H9 (cell line): Measurements from ENCODE around the gene ANO10. TPM values are rescaled to one million over a fixed set of nuclear protein-coding genes. Genes with fewer than 3 reads are reported as not detected.
A peak's percentile ranks its signal among the peaks of the same experiment; 100 is the strongest.

Experiments
- DNase-seq: peaks from one replicate; pipeline ENCODE4 v3.0.0-alpha.2; 2017
- H2AFZ ChIP-seq: one replicate; pipeline ENCODE4 v1.6.1; 2013; ENCODE audit warnings: mild to moderate bottlenecking, low read length, control low read depth, moderate library complexity
- H2AK5ac ChIP-seq: 2 replicates; pipeline ENCODE4 v1.6.1; 2013; ENCODE audit warnings: low read length, control low read depth, mixed read lengths; ENCODE audit not compliant: insufficient read length
- H2BK120ac ChIP-seq: one replicate; pipeline ENCODE4 v1.6.1; 2013; ENCODE audit warnings: low read depth, mild to moderate bottlenecking, low read length, control low read depth, inconsistent platforms; ENCODE audit not compliant: poor library complexity, severe bottlenecking
- H2BK12ac ChIP-seq: 2 replicates; pipeline ENCODE4 v1.6.1; 2013; ENCODE audit warnings: low read length, control low read depth, mixed read lengths, low read depth; ENCODE audit not compliant: insufficient read length
- H2BK15ac ChIP-seq: 2 replicates; pipeline ENCODE4 v1.6.1; 2013; ENCODE audit warnings: low read depth, low read length, control low read depth
- H2BK20ac ChIP-seq: one replicate; pipeline ENCODE4 v1.6.1; 2013; ENCODE audit warnings: low read depth, mild to moderate bottlenecking, low read length, control low read depth, inconsistent platforms; ENCODE audit not compliant: poor library complexity, severe bottlenecking
- H2BK5ac ChIP-seq: 2 replicates; pipeline ENCODE4 v1.6.1; 2013; ENCODE audit warnings: low read length, control low read depth, mixed read lengths; ENCODE audit not compliant: insufficient read length
- H3K14ac ChIP-seq: 2 replicates; pipeline ENCODE4 v1.6.1; 2013; ENCODE audit warnings: low read length, control low read depth; ENCODE audit not compliant: insufficient read depth
- H3K18ac ChIP-seq: 2 replicates; pipeline ENCODE4 v1.6.1; 2013; ENCODE audit warnings: low read depth, mild to moderate bottlenecking, mixed read lengths, low read length, control low read depth; ENCODE audit not compliant: insufficient read length
- H3K23ac ChIP-seq: 2 replicates; pipeline ENCODE4 v1.6.1; 2013; ENCODE audit warnings: low read length, control low read depth, mixed read lengths, low read depth; ENCODE audit not compliant: insufficient read length
- H3K23me2 ChIP-seq: 2 replicates; pipeline ENCODE4 v1.6.1; 2013; ENCODE audit warnings: low read depth, mild to moderate bottlenecking, mixed read lengths, low read length, control low read depth; ENCODE audit not compliant: insufficient read length, poor library complexity, severe bottlenecking
- H3K27ac ChIP-seq: 2 replicates; pipeline ENCODE4 v1.5.1; 2013; ENCODE audit warnings: low read length, control low read depth, mixed read lengths, low read depth; ENCODE audit not compliant: insufficient read length
- H3K27me3 ChIP-seq: 2 replicates; pipeline ENCODE4 v1.6.1; 2013; ENCODE audit warnings: low read length, control low read depth, inconsistent platforms; ENCODE audit not compliant: insufficient read depth
- H3K4ac ChIP-seq: 2 replicates; pipeline ENCODE4 v1.6.1; 2013; ENCODE audit warnings: low read depth, mild to moderate bottlenecking, control low read depth, inconsistent platforms, low read length, moderate library complexity
- H3K4me1 ChIP-seq: 2 replicates; pipeline ENCODE4 v1.6.1; 2013; ENCODE audit warnings: low read length, control low read depth, inconsistent platforms; ENCODE audit not compliant: insufficient read depth
- H3K4me2 ChIP-seq: 2 replicates; pipeline ENCODE4 v1.6.1; 2013; ENCODE audit warnings: low read length, control low read depth, mixed read lengths; ENCODE audit not compliant: insufficient read length, insufficient read depth
- H3K56ac ChIP-seq: 2 replicates; pipeline ENCODE4 v1.6.1; 2013; ENCODE audit warnings: low read depth, mild to moderate bottlenecking, mixed read lengths, low read length, control low read depth; ENCODE audit not compliant: insufficient read length
- H3K79me1 ChIP-seq: 2 replicates; pipeline ENCODE4 v1.6.1; 2013; ENCODE audit warnings: low read depth, mild to moderate bottlenecking, moderate library complexity, low read length, control low read depth, inconsistent platforms; ENCODE audit not compliant: insufficient read depth, poor library complexity, severe bottlenecking
- H3K79me2 ChIP-seq: 2 replicates; pipeline ENCODE4 v1.6.1; 2013; ENCODE audit warnings: low read length, control low read depth, inconsistent platforms; ENCODE audit not compliant: insufficient read depth
- H3K9ac ChIP-seq: 2 replicates; pipeline ENCODE4 v1.6.1; 2013; ENCODE audit warnings: low read length, control low read depth, mixed read lengths; ENCODE audit not compliant: insufficient read length; ENCODE audit errors: extremely low read depth
- H3K9me3 ChIP-seq: one replicate; pipeline ENCODE4 v1.6.1; 2013; ENCODE audit warnings: low read depth, low read length, inconsistent platforms; ENCODE audit not compliant: control insufficient read depth
- H3T11ph ChIP-seq: one replicate; pipeline ENCODE4 v1.6.1; 2013; ENCODE audit warnings: mild to moderate bottlenecking, low read length, control low read depth, inconsistent platforms
- H4K20me1 ChIP-seq: one replicate; pipeline ENCODE4 v1.6.1; 2013; ENCODE audit not compliant: control insufficient read depth, insufficient read length, insufficient read depth
- H4K5ac ChIP-seq: 2 replicates; pipeline ENCODE4 v1.6.1; 2013; ENCODE audit warnings: low read depth, mild to moderate bottlenecking, mixed read lengths, low read length, control low read depth; ENCODE audit not compliant: insufficient read length
- H4K8ac ChIP-seq: replicated peaks from 2 replicates; pipeline ENCODE4 v1.6.1; 2013; ENCODE audit warnings: low read length, control low read depth, mixed read lengths, low read depth; ENCODE audit not compliant: insufficient read length
- H4K91ac ChIP-seq: 2 replicates; pipeline ENCODE4 v1.6.1; 2013; ENCODE audit warnings: low read depth, mild to moderate bottlenecking, moderate library complexity, mixed read lengths, low read length, control low read depth; ENCODE audit not compliant: insufficient read length
- H3K27ac Mint-ChIP-seq, 3 experiments: 2 replicates in 2 of 3; 3 replicates in 1 of 3; pipeline ENCODE4 v1.8.0; 2020 to 2021; ENCODE audit warnings: mixed read lengths in 3 of 3, mild to moderate bottlenecking in 1 of 3, moderate library complexity in 1 of 3
- H3K27me3 Mint-ChIP-seq: 2 replicates; pipeline ENCODE4 v1.8.0; 2021; ENCODE audit warnings: low read depth, mild to moderate bottlenecking, moderate library complexity, mixed read lengths
- H3K36me3 Mint-ChIP-seq, 3 experiments: 2 replicates in 2 of 3; 3 replicates in 1 of 3; pipeline ENCODE4 v1.8.0; 2020 to 2021; ENCODE audit warnings: low read depth in 3 of 3, mixed read lengths in 3 of 3; ENCODE audit not compliant: insufficient read depth in 1 of 3
- H3K4me1 Mint-ChIP-seq, 2 experiments: 2 replicates each; pipeline ENCODE4 v1.8.0; 2020; ENCODE audit warnings: mixed read lengths in 2 of 2
- H3K4me3 Mint-ChIP-seq, 2 experiments: 2 replicates in 1 of 2; 3 replicates in 1 of 2; pipeline ENCODE4 v1.8.0; 2020 to 2021; ENCODE audit warnings: mild to moderate bottlenecking in 2 of 2, mixed read lengths in 2 of 2, moderate library complexity in 1 of 2
- H3K9me3 Mint-ChIP-seq, 2 experiments: 2 replicates in 1 of 2; 3 replicates in 1 of 2; pipeline ENCODE4 v1.8.0; 2020; ENCODE audit warnings: mild to moderate bottlenecking in 2 of 2, mixed read lengths in 2 of 2, moderate library complexity in 1 of 2
- CTCF ChIP-seq: fragments of 200-600 bp; sonication (generic); conservative IDR thresholded peaks from 3 replicates; pipeline ENCODE4 v1.8.0; 2021; ENCODE audit warnings: antibody characterized with exemption, mild to moderate bottlenecking
- WGBS: extraction: QIAGEN DNeasy Blood & Tissue Kit; methylation state at CpG from one replicate; pipeline ENCODE4 v1.1.7; 2013; ENCODE audit warnings: missing lambda C conversion rate, low lambda C conversion rate, mixed read lengths; ENCODE audit not compliant: insufficient read length; ENCODE audit errors: extremely low coverage; 5-methylcytosine and 5-hydroxymethylcytosine counted together
- total RNA-seq: library from RNA; stranded (reverse); gene quantifications from 2 replicates; pipeline ENCODE4 v1.2.1, GENCODE V29; 2021

ANO10 gene
- total RNA-seq, 1 experiment from 2014 or later = 38.7 TPM

- Histone ChIP-seq H2BK12ac (no peak overlapping the region), H2BK15ac (no peak overlapping the region), H3K14ac (no peak overlapping the region; the same call in 1 of the 2 replicates), H4K91ac (no peak overlapping the region), H2AFZ (no peak overlapping the region), H3K4me2 (no peak overlapping the region), H3K4ac (no peak overlapping the region), H4K8ac (no peak overlapping the region), H3K27me3 (no peaks in the 10 kb centered on the region), H4K20me1 (no peaks in the 10 kb centered on the region), H2BK20ac (no peak overlapping the region), H3K18ac (no peak overlapping the region), H2BK5ac (no peak overlapping the region), H2BK120ac (no peak overlapping the region), H3K9me3 (no peaks in the 10 kb centered on the region), H3K23me2 (no peaks in the 10 kb centered on the region), H3K23ac (no peak overlapping the region), H3K79me1 (no peaks in the 10 kb centered on the region), H4K5ac (no peak overlapping the region), H3T11ph (no peak overlapping the region), H3K4me1 (peaks cover 4% of the 10 kb centered on the region; the same call in 1 of the 2 replicates), H3K79me2 (no peaks in the 10 kb centered on the region), H3K56ac (no peak overlapping the region), H3K9ac (no peak overlapping the region), H3K27ac (no peak overlapping the region), H2AK5ac (no peak overlapping the region)
- Mint-ChIP-seq H3K9me3 (no peaks in the 10 kb centered on the region), H3K27me3 (peaks cover 4% of the 10 kb centered on the region), H3K4me3 (no peak overlapping the region), H3K4me1 (peaks cover 36 to 42% of the 10 kb centered on the region in 2 experiments), H3K27ac (peak overlapping the region in 2 of 3 experiments; percentile 9 to 63; a peak in 2 of 7 replicates), H3K36me3 (peaks cover 10 to 29% (median 13%) of the 10 kb centered on the region in 3 experiments)
- WGBS = no CpG with 5 or more reads among the region's 26 CpGs
- DNase-seq = no peak
- no peak for TF ChIP-seq CTCF
Observed at GRCh38 chr3:43363621-43364266, 258.1 kb downstream of the ANO10 start.
